Measurements from ENCODE around the gene C1orf87. TPM values are rescaled to one million over a fixed set of nuclear protein-coding genes. Genes with fewer than 3 reads are reported as not detected.
A peak's percentile ranks its signal among the peaks of the same experiment; 100 is the strongest.

C1orf87 gene
- total RNA-seq, 4 donors from 2014 or later, result 0.40 TPM; not detected in 3

DNA sequence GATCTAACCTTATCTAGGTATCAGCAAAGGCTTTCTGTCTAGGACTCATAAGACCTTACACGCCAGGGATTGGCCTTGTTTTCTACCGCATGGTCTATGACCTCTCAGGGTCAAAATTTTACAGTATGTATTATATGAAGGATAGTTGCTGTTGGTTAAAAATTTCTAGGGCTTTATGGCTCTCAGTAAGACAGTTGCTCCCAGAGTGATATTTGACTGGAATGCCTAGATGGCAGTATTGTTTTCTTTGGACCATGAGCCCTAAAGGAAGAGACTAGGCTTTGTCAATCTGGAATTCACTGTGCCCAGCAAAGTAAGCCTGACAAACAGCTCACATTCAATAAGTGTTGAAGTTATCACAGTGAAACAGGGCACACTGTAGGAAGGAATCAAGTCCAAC is 37.6 kb downstream of the C1orf87 start:
- WGBS, 2 donors (ENCODE audit: low coverage in 1 of 2), result 33% methylated on average over 2 of the region's 2 CpGs; no CpG with 5 or more reads in 1 of the 2 donors
- H3K27me3 ChIP-seq, result no peaks in the 10 kb centered on the region
- no peaks in the 10 kb centered on the region for H3K9me3 ChIP-seq
- no peaks in the 10 kb centered on the region for H3K36me3 ChIP-seq
- no peak overlapping the region for H3K27ac ChIP-seq
- intact Hi-C loops (cut with DNase I; ENCODE audit: low total_unique reads), result no loop called here
- H3K4me1 ChIP-seq, result peaks cover 0 to 27% (median 5%) of the 10 kb centered on the region in 4 donors
- DNase-seq, result no peak
- in situ Hi-C loops (cut with MboI; ENCODE audit: low pct_ligation_motif_present in 1 of 4, low pct_unique_long_range_greater_than_20kb in 1 of 4, low sequenced_read_pairs in 3 of 4), result no loop called here
- TF ChIP-seq EP300 (IDR thresholded peaks at IDR 0.05; ENCODE audit: low read depth) (no peak), POLR2A (IDR thresholded peaks at IDR 0.05) (no peak), POLR2AphosphoS5 (IDR thresholded peaks at IDR 0.05) (no peak)
- TF ChIP-seq, protein P1, sequence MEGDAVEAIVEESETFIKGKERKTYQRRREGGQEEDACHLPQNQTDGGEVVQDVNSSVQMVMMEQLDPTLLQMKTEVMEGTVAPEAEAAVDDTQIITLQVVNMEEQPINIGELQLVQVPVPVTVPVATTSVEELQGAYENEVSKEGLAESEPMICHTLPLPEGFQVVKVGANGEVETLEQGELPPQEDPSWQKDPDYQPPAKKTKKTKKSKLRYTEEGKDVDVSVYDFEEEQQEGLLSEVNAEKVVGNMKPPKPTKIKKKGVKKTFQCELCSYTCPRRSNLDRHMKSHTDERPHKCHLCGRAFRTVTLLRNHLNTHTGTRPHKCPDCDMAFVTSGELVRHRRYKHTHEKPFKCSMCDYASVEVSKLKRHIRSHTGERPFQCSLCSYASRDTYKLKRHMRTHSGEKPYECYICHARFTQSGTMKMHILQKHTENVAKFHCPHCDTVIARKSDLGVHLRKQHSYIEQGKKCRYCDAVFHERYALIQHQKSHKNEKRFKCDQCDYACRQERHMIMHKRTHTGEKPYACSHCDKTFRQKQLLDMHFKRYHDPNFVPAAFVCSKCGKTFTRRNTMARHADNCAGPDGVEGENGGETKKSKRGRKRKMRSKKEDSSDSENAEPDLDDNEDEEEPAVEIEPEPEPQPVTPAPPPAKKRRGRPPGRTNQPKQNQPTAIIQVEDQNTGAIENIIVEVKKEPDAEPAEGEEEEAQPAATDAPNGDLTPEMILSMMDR (IDR thresholded peaks at IDR 0.05), result peak in 1 of 5 experiments; percentile 5
- H3K4me3 ChIP-seq, result no peak overlapping the region

DNA sequence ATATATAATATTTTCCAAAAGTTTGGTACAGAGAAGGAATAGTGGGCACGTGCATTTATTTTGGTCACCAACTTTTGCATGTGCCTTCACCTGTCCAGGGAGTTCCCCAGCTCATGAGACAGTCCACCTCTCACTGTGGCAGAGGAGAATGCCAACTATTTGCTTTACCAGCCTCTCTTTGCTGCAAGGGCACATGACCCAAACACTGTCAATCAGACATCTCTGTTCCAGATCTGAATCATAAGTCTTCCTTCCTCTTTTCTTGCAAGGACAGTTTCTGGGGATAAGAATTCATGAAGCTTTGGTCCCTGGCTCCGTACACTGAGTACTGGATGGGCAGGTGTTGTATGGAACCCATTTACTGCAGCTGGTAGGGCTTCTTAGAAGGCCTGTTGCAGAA is 38.6 kb downstream of the C1orf87 start:
- H3K4me1 ChIP-seq, result peaks cover 0 to 27% (median 5%) of the 10 kb centered on the region in 4 donors
- intact Hi-C loops (cut with DNase I; ENCODE audit: low total_unique reads) (no loop called here), in situ Hi-C loops (cut with MboI; ENCODE audit: low pct_ligation_motif_present in 1 of 4, low pct_unique_long_range_greater_than_20kb in 1 of 4, low sequenced_read_pairs in 3 of 4) (no loop called here)
- 56 to 83% methylated on average over 1 to 2 of the region's 2 CpGs for WGBS, 2 donors (ENCODE audit: low coverage in 1 of 2)
- no peak overlapping the region for H3K27ac ChIP-seq
- no peaks in the 10 kb centered on the region for H3K9me3 ChIP-seq
- TF ChIP-seq POLR2AphosphoS5 (IDR thresholded peaks at IDR 0.05) (no peak), EP300 (IDR thresholded peaks at IDR 0.05; ENCODE audit: low read depth) (no peak), POLR2A (IDR thresholded peaks at IDR 0.05) (no peak)
- TF ChIP-seq, protein P1 (IDR thresholded peaks at IDR 0.05), result no peak
- DNase-seq, result no peak
- H3K27me3 ChIP-seq, result no peaks in the 10 kb centered on the region
- H3K4me3 ChIP-seq, result no peak overlapping the region
- H3K36me3 ChIP-seq, result no peaks in the 10 kb centered on the region

DNA sequence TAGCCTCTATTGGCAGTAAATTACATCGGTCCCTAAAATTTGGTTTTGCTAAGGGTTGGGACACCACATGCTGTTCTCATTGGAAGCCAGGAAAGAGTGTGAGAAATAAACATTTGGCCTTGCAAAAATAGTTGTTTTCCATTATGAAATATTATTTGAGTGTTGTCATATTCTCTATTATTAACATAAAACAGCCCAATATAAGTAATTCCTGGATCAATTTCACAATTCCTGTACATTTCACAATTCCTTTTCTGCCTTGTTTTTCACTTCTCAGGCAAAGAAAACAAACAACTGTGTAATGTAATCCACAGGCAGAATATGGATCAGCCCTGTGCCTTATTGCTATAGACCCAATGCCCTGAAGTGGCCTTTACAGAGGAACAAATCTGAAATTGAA is 40.5 kb downstream of the C1orf87 start:
- Histone ChIP-seq H3K36me3 (no peaks in the 10 kb centered on the region), H3K4me1 (peaks cover 0 to 27% (median 5%) of the 10 kb centered on the region in 4 donors), H3K27me3 (no peaks in the 10 kb centered on the region), H3K9me3 (no peaks in the 10 kb centered on the region), H3K27ac (no peak overlapping the region), H3K4me3 (no peak overlapping the region)
- 100% methylated on average over 1 of the region's 1 CpG for WGBS, 2 donors (ENCODE audit: low coverage in 1 of 2)
- TF ChIP-seq POLR2A (IDR thresholded peaks at IDR 0.05) (no peak), EP300 (IDR thresholded peaks at IDR 0.05; ENCODE audit: low read depth) (no peak), POLR2AphosphoS5 (IDR thresholded peaks at IDR 0.05) (no peak)
- TF ChIP-seq, protein P1 (IDR thresholded peaks at IDR 0.05), result no peak
- intact Hi-C loops (cut with DNase I; ENCODE audit: low total_unique reads) (no loop called here), in situ Hi-C loops (cut with MboI; ENCODE audit: low pct_ligation_motif_present in 1 of 4, low pct_unique_long_range_greater_than_20kb in 1 of 4, low sequenced_read_pairs in 3 of 4) (no loop called here)
- no peak for DNase-seq

DNA sequence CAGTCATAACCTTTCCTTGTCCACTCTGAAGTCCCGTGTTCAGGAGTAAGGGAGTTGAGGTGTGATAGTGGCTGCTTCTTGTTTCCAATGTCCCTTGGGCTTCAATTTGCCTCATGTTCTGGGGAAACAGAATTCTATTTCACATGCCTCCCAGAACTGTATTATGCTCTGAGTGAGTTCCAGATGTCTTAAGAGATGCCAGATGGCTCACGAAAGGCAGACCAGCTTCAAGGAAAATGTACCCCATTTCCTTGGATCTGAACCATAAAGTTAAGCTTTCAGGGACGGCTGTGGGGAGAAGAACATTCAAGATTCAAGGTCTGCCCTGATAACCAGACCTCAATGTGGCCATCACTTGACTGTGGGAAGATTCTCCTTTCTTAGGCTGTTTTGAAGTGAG is 42.4 kb downstream of the C1orf87 start:
- Histone ChIP-seq H3K4me1 (peaks cover 0 to 24% (median 4%) of the 10 kb centered on the region in 4 donors), H3K27me3 (no peaks in the 10 kb centered on the region), H3K36me3 (no peaks in the 10 kb centered on the region), H3K27ac (no peak overlapping the region), H3K9me3 (no peaks in the 10 kb centered on the region), H3K4me3 (no peak overlapping the region)
- in situ Hi-C loops (cut with MboI; ENCODE audit: low pct_ligation_motif_present in 1 of 4, low pct_unique_long_range_greater_than_20kb in 1 of 4, low sequenced_read_pairs in 3 of 4), result no loop called here
- TF ChIP-seq, protein P1 (IDR thresholded peaks at IDR 0.05), result no peak
- TF ChIP-seq POLR2AphosphoS5 (IDR thresholded peaks at IDR 0.05) (no peak), POLR2A (IDR thresholded peaks at IDR 0.05) (no peak), EP300 (IDR thresholded peaks at IDR 0.05; ENCODE audit: low read depth) (no peak)
- DNase-seq, result no peak
- intact Hi-C loops (cut with DNase I; ENCODE audit: low total_unique reads), result no loop called here
- 66 to 68% methylated on average over 2 to 3 of the region's 3 CpGs for WGBS, 2 donors (ENCODE audit: low coverage in 1 of 2)

Data from transverse colon (tissue), 4 donors.